MCF 10A (cell line): ENCODE data around the gene GLIS2. TPM values are rescaled to one million over a fixed set of nuclear protein-coding genes. Genes with fewer than 3 reads are reported as not detected.
A peak's percentile ranks its signal among the peaks of the same experiment; 100 is the strongest.

Experiments
- BruUV-seq: library from RNA; stranded (reverse); fragments of 400-500 nt; replicated peaks from 2 replicates; lab custom pipeline; 2021; lab: Mats Ljungman, UMichigan
- CTCF ChIA-PET: fragments of 300-600 bp; sonication (Branson Sonifier 250); formaldehyde crosslinking; extraction: SDS; loops from one replicate; lab custom pipeline; 2021; ENCODE audit warnings: antibody characterized with exemption, inconsistent platforms; lab: Yijun Ruan, JAX
- POLR2A ChIA-PET: fragments of 300-600, 350-650 bp; sonication (Branson Sonifier 250); formaldehyde crosslinking; extraction: SDS; loops from one replicate; lab custom pipeline; 2020; ENCODE audit warnings: antibody characterized with exemption, inconsistent platforms; lab: Yijun Ruan, JAX
- DNase-seq: peaks from one replicate; pipeline ENCODE4 v3.0.0-alpha.2; 2018; ENCODE audit not compliant: unreplicated experiment
- H3K27ac Mint-ChIP-seq: one replicate; pipeline ENCODE4 v1.8.0; 2022; ENCODE audit warnings: mild to moderate bottlenecking, low read depth, mixed read lengths; ENCODE audit not compliant: unreplicated experiment
- H3K27me3 Mint-ChIP-seq: one replicate; pipeline ENCODE4 v1.8.0; 2022; ENCODE audit warnings: mixed read lengths; ENCODE audit not compliant: insufficient read depth, unreplicated experiment
- H3K36me3 Mint-ChIP-seq: one replicate; pipeline ENCODE4 v1.8.0; 2022; ENCODE audit warnings: mild to moderate bottlenecking, moderate library complexity, mixed read lengths; ENCODE audit not compliant: insufficient read depth, unreplicated experiment
- H3K4me1 Mint-ChIP-seq: one replicate; pipeline ENCODE4 v1.8.0; 2022; ENCODE audit warnings: mixed read lengths; ENCODE audit not compliant: insufficient read depth, unreplicated experiment
- H3K4me3 Mint-ChIP-seq: one replicate; pipeline ENCODE4 v1.8.0; 2022; ENCODE audit warnings: mild to moderate bottlenecking, moderate library complexity, mixed read lengths; ENCODE audit not compliant: unreplicated experiment
- H3K9me3 Mint-ChIP-seq: one replicate; pipeline ENCODE4 v1.8.0; 2022; ENCODE audit warnings: mixed read lengths; ENCODE audit not compliant: unreplicated experiment
- intact Hi-C: fragments of 100-400 bp; cut with micrococcal nuclease; formaldehyde crosslinking; loops from 2 replicates; pipeline ENCODE4 v1.14.1; 2022
- total RNA-seq: library from RNA; stranded (reverse); gene quantifications from 2 replicates; pipeline ENCODE4 v1.2.3, GENCODE V29; 2022
- TF ChIP-seq, protein P1 (sequence below): fragments of 200-600 bp; IDR thresholded peaks from one replicate; pipeline ENCODE4 v1.8.0; 2022; ENCODE audit warnings: antibody characterized with exemption, mild to moderate bottlenecking; ENCODE audit not compliant: unreplicated experiment

The GLIS2 gene
- total RNA-seq, 1 experiment from 2014 or later, result 14.7 TPM

DNA sequence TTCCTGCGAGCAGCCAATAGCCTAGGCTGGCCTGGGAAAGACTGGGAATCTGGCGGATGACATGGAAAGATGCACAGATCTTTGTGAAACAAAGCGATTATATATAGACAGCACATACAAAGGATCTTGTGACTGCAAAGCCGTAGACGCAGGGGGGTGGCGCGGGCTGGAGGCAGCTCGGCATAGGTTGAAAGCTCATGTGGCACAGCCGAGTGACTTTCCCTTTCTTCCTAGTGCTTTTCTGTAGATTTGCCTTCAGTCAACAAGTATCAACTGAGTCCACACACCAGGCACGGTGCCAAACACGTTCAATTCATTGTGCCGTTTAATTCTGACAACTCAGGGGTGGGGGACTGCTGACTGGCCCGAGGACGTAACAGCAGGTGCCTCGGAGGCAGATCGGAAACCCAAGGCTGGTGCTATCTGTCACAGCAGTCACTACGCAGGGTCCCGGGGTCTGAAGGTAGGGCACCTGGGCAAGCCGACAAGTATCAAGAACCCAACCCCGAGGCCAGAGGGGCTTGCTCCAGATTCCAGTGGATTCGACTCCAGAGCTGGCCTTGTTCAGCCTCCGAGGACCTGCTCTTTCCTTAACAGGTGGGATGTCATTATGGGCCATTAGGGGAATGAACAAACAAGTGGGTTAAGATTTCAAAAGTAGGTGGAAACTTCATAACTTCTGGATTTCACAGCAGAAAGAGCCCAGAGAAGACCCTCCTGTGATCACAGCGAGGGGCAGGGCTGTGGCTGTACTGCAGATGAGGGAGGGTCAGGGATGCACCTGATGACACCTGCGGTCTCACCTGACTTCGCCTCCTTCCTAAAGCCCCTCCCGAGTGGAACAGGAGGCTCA lies 29.3 kb downstream of the GLIS2 start:
- no peaks in the 10 kb centered on the region for H3K27me3 Mint-ChIP-seq
- ChIA-PET CTCF (interaction anchor here (0.8 to 3.4 kb wide), 6 partner anchors 10 to 58 kb away, joined by 3 to 15 read pairs (median 4); no protein-coding TSS in a partner anchor), POLR2A (interaction anchor here (0.6 to 1.2 kb wide), 2 partner anchors 8 to 831 kb away, joined by 3 to 4 read pairs; no protein-coding TSS in a partner anchor)
- intact Hi-C loops, result no loop called here
- no peak for DNase-seq
- no TSS peak for BruUV-seq
- H3K27ac Mint-ChIP-seq, result no peak overlapping the region
- TF ChIP-seq, protein P1, sequence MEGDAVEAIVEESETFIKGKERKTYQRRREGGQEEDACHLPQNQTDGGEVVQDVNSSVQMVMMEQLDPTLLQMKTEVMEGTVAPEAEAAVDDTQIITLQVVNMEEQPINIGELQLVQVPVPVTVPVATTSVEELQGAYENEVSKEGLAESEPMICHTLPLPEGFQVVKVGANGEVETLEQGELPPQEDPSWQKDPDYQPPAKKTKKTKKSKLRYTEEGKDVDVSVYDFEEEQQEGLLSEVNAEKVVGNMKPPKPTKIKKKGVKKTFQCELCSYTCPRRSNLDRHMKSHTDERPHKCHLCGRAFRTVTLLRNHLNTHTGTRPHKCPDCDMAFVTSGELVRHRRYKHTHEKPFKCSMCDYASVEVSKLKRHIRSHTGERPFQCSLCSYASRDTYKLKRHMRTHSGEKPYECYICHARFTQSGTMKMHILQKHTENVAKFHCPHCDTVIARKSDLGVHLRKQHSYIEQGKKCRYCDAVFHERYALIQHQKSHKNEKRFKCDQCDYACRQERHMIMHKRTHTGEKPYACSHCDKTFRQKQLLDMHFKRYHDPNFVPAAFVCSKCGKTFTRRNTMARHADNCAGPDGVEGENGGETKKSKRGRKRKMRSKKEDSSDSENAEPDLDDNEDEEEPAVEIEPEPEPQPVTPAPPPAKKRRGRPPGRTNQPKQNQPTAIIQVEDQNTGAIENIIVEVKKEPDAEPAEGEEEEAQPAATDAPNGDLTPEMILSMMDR, result no peak
- no peak overlapping the region for H3K4me3 Mint-ChIP-seq
- no peaks in the 10 kb centered on the region for H3K9me3 Mint-ChIP-seq
- peaks cover 8% of the 10 kb centered on the region for H3K4me1 Mint-ChIP-seq
- peaks cover 14% of the 10 kb centered on the region for H3K36me3 Mint-ChIP-seq

DNA sequence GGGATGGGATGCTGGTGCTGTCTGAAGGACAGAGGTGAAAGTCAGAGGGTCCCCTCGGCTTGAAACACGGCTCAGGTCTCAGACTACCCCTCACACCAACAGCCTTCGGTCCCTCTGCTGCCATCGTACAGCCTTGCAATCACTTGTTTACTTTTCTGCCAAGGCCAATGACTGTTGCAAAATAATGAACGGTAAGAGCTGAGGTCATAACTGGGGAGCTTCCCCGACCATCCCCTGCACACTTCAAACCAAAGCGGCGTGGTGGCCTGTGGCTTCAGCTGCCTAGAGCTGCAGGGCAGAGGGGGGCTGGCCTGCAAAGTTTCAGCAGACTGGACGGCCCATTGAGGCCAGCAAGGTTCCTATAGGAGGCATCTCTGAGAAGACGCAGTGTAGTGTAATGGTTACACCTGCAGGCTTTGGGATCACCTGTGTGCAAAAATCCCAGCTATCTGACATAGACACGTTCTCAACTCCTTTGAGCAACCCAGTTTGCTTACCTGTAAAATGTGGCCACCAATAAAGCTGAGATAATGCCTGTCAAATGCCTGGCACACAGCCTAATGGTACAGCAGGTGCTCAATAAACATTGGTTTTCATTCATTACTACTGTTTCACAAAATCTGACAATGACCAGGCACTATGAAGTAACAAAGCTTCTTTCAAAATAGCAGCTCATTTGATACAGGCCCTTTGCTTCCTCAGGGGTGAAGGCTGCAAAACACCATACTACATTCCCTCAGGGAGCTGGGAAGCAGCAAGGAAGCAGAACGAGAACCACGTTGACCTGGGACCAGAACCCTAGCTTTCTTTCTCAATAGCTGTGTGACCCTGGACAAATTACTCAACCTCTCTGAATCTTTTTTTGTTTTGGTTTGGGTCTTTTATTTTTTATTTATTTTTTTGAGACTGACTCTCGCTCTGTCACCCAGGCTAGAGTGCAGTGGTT lies 30.2 kb downstream of the GLIS2 start:
- ChIA-PET CTCF (interaction anchor here (0.6 to 3.4 kb wide), 8 partner anchors 9 to 57 kb away, joined by 3 to 15 read pairs (median 4); no protein-coding TSS in a partner anchor), POLR2A (interaction anchor here (0.6 to 1.7 kb wide), 4 partner anchors 9 to 832 kb away, joined by 3 to 9 read pairs (median 4); partner anchors contain the start of gene TFAP4)
- peak; percentile 30 for DNase-seq
- Mint-ChIP-seq H3K27me3 (no peaks in the 10 kb centered on the region), H3K27ac (no peak overlapping the region), H3K4me3 (no peak overlapping the region), H3K9me3 (no peaks in the 10 kb centered on the region), H3K36me3 (peaks cover 14% of the 10 kb centered on the region), H3K4me1 (peaks cover 8% of the 10 kb centered on the region)
- BruUV-seq, result no TSS peak
- TF ChIP-seq, protein P1, result no peak
- intact Hi-C loops, result no loop called here

DNA sequence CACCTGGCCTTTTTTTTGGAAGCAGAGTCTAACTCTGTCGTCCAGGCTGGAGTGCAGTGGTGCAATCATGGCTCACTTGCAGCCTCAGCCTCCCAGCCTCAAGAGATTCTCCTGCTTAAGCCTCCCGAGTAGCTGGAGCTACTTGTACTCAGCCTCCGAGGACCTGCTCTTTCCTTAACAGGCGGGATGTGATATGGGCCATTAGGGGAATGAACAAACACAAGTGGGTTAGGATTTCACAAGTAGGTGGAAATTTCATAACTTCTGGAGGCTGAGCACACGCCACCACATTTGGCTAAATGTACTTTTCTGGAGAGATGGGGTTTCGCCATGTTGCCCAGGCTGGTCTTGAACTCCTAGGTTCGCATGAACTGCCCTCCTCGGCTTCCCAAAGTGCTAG lies 31.1 kb downstream of the GLIS2 start:
- TF ChIP-seq, protein P1, result no peak
- Mint-ChIP-seq H3K36me3 (peaks cover 9% of the 10 kb centered on the region), H3K4me3 (no peak overlapping the region), H3K9me3 (no peaks in the 10 kb centered on the region), H3K27me3 (no peaks in the 10 kb centered on the region), H3K4me1 (peaks cover 8% of the 10 kb centered on the region), H3K27ac (no peak overlapping the region)
- ChIA-PET CTCF (interaction anchor here (1.3 to 3.4 kb wide), 4 partner anchors 8 to 58 kb away, joined by 5 to 15 read pairs (median 8); no protein-coding TSS in a partner anchor), POLR2A (interaction anchor here (0.7 to 1.7 kb wide), 2 partner anchors 59 to 74 kb away, joined by 3 to 9 read pairs; partner anchors contain the start of gene TFAP4)
- intact Hi-C loops, result no loop called here
- BruUV-seq, result no TSS peak
- DNase-seq, result peak; percentile 43
